Fibroblast of upper back skin (primary cell): ENCODE results near the gene FILIP1.

ENCODE experiments used
- DNase-seq: peaks from one replicate; pipeline ENCODE4 v3.0.0-alpha.2; 2013

FILIP1 gene

DNA sequence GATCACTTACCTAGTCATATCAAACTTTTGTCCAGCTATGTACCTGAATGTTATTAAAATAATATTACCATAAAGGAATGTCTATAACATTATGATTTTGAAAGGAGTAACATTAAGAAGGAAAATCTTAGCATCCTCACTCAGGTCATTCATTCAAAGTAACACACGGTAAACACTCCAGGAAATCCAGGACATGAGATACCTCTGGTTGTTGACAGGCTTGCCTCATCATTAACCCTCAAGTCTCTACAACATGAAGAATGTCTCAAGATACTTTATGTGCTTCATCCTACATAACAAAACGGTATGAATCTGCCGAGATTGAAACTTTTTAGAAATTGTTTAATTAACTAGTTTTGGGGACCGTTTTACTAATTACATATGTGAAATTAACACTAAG lies 690 bp upstream of the FILIP1 start:
- no peak for DNase-seq

DNA sequence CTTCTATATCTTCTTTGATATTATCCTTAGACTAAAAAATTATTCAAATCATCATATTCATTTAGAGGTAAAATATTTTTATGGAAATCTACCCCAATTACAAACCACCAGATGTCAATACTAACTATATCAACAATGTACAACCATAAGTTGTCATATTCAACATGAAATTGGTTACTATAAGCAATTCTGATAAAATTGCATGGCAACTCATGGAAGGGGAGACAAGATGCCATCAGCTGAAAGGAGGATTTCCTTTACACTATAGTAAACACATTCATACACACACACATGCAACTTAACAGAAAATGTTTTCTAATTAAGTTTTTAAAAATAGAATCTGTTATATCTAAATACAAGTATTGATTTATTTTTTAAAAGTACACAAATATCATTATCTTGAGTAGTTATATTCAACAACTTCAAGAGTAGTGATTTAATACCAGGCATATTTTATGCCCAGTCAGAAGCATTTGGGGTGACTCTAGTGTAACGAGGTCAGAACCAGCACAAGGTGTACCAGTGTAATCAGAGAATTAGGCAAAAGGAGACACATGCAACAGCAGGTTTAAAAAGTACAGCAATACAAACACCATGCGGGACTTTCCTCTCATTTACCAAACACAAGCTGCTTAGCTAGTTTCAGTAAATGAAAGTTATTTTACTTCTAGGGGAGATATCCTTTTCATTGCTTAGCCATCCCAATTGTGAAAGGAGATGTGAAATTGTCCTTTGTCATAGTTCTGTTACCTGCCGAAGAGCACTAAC lies 1.0 kb downstream of the FILIP1 start:
- DNase-seq = no peak

DNA sequence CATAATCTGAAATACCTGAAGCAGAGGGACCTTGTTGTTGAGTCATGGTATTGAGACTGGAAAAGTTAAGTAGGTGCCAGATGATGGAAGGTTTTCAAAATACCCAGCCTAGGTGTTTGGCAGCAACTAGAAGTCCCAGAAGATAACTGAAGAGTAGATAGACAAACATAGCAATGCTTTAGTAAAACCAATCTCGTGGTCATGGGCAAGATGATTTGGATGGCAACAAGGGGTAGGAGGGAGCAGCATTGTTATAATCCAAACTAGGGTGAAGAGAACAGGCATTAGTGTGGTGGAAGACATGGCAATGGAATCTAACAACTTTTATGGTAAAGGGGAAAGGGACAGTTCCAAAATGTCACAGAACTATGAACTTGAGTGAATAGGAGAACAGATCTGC lies 2.3 kb downstream of the FILIP1 start:
- no peak for DNase-seq

DNA sequence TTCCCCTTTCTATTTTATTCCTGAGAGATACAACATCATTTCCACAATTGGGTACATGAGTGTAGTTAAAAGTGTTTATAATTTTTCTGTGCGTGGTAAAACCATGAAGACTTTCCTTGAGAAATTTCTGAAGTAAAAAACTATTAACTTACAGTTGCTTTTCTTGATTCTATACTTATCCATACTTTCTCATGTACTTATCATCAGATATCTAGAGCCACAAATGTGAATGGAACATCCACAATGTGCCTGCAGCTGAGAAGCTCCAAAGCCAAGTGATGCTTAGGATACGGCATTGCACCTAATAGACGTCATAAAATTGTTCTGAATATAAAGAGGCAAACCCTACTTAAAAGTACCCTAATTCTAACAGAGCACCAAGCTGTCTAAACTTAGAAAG lies 2.9 kb downstream of the FILIP1 start:
- no peak for DNase-seq

DNA sequence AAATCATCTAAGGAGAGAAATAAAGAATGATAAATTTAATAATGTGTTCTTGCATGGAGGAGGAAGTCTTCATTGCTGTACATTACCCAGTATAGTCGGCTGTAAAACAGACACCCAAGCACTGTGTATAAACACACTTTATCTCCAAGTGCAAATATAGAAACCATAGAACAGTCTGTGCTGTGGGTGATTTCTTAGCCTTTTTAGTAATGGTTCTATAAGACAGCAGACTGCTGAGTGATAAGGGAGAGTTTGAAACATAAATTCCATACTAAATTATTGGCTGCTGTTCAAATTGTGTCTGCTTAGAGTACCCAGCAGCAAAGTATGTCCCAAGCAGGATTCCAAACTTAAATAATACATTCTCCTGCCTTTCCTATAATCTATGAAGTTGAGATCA lies 4.6 kb downstream of the FILIP1 start:
- peak; percentile 49 for DNase-seq

DNA sequence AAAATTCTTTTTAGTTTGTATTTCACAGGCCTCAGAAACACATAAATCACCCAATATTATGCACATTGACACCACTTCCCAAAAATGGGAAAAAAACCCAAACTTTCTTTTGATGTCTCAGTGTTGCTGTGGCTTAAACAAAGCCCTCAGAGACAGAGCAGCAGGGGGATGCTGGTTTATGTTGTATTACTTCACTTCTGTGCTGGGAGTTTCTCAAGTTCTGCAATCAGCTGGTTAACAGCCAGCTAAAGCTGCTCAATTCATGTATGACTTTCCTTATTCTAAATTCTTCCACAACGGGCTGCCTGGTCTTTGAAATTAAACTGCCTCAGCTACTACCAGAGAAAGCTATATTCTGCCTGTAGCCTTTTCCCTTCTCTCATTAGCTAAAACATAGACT lies 5.6 kb downstream of the FILIP1 start:
- DNase-seq = peak; percentile 77

DNA sequence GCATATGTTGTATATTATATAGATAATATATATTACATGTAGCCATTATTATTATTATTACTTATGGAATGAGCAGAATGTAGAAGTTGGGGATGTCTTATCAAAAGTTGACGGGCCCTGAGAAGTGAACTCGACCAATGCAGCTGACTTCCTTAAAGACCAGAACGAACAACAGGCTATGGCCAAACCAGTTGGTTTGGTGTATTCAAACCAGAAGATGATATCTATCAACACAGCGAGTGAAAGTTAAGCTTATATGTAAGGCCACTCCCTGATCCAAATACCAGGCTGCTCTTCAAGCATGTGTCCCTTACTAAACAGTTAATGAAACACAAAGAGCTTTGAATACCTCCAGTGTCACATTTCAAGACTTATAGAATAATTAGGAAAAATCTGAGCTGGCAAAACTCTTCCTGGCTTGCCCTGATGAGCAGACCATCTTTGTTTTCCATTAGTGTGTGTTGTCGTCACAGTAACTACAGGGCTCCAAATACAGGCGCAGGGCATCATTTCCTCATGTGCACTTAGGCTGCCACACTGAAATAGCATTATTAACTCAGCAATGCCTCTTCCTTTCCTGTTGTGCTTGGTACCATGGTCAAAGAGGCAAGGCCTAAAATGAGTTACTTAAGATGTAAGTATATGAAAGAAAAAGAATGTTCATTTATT lies 6.6 kb downstream of the FILIP1 start:
- DNase-seq = no peak

DNA sequence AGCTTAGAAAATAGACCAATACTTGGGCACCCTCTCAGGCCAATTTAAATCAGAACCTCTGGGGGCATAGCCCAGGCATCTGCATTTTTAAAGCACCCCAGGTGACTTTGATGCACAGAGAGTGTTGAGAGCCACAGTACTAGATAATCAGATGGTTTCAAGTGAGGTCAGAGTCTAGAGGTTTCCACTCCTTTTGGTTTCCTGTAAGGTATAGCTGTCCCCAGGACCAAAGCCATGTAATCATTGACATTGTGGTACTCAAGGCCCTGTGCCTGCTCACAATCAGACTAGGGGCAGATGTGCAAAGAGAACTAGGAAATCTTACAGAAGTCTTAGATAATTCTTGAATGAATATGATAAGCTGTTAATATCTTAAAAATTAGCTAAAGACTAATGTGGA lies 9.1 kb downstream of the FILIP1 start:
- DNase-seq = no peak

DNA sequence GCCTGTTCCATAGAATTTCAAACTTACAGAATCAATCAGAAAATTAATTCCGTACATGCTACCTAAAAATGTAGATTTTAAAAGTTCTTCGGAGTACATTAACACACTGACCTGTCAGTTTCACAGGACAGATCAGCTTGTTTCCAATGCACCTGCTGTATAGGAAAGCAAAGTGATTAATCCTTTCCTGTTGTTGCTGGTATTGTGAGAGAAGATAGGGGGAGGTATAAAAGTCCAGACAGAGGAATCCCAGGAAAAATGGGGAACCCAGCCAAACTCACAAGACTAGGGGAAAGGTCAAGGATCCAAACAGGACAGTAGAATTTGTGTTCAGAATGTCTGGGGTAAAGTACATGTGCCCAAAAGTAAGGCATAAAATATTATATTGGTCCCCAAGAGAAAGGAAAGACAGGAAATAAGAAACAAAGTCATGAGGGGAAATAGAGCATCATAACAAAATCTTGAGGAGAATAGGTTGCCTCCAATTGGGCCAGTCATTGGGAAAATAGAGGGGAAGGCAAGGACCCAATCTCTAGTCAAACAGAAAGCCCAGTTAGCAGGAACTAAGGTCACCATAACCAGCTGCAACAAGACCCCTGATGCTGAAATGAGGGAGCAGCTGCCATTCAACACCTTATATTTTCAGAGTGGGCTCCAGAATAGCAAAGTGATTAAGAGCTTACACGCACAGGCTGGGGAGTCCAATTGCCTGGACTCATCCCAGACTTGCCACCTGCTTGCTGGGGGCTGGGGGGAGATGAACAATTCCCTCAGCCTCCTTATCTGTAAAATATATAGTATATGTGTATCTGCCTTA lies 10.3 kb downstream of the FILIP1 start:
- no peak for DNase-seq

DNA sequence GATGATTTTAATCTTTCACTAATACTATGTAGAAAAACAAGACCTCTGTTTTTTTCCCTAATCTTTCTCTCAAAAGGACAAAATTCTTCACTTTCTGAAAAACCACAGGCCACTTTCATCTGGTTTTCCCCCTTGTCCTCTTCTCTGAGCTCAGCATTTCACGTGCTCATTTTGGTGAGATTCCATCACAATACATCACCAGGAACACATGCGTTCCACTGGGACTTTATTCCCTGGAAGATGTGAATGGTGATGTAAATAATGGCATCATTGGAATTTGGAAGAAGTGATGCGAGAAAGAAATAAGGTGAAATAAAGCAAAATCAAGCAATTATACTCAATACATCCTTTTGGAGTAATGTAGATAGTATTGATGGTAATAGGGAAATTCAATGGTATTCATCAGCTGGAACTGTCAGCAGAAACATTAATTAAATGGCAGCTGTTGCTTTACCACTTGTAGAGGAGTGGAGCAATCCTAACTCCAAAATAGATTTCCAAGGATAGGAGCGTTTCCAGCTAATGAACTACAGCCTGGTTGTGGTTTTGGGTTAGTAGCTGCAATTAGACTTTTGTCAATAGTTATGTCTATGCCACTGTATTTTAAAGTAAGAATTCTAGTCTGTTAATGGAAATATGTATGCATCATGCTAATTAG lies 11.5 kb downstream of the FILIP1 start:
- DNase-seq = peak; percentile 86

DNA sequence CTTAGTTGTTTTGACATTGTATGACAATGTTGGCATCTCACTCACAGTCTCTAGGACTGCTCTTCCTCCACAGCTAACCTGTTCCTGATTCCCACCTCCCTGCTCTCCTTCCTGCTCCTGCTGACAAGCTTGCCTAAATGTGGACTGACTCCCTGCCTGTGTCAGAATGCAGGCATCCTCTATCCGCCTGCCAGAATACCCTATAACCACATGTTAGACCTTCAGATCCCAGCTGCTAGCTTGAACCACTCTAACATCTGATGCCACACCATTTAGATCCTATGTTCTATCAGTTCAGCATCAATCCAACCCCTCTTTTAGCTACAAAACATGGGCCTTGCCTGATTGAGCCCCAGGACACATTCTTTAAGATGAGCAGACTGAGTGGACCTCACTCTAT lies 12.2 kb downstream of the FILIP1 start:
- peak; percentile 53 for DNase-seq

DNA sequence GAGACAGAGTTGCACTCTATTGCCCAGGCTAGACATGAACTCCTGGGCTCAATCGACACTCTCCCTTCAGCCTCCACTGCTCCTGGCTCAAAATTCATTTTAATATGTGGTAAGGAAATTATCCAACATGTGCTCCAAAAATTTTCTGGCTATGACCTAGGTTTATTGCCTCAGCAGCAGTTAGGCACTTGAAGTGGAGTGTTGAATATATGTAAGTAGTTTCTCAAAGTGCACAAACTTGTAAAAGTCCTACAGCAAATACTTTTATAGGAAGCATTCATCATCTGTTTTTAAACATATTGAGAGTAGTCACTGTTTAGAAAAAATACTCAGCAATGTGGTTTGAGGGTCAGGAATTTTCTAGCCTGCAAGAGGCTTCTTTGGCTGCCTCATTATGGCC lies 13.2 kb downstream of the FILIP1 start:
- peak; percentile 65 for DNase-seq

DNA sequence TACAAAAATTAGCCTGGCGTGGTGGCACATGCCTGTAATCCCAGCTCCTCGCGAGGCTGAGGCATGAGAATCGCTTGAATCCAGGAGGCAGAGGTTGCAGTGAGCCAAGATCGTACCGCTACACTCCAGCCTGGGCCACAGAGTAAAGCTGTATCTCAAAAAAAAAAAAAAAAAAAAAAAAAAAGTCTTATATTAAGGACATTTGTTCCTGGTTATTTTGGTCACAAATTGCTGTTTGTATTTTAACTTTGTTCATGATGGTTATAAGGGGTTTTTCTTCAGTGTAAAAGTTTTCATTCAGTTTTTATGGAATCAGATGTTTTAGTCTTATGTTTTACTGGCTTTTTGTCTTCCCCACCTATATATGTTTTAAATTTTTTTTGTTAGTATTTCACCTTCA lies 13.9 kb downstream of the FILIP1 start:
- no peak for DNase-seq

DNA sequence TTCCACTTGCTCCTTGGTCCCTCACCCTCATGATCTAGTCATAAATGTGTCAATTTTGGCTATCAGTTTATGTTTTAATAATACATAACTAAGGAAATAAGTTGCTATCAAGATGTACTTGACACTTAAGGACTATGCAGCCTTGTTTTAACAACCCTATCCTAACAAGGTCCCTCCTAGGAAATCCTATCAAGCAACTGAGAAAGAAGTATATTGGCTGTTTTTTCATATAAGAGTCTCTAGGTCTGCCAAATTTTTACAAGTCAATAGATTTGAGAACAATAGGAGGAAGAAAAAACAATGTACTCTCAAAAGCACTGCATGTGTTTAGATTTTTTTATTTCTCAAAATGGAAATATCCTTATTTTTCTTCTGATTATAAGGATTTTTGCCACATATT lies 14.7 kb downstream of the FILIP1 start:
- no peak for DNase-seq

DNA sequence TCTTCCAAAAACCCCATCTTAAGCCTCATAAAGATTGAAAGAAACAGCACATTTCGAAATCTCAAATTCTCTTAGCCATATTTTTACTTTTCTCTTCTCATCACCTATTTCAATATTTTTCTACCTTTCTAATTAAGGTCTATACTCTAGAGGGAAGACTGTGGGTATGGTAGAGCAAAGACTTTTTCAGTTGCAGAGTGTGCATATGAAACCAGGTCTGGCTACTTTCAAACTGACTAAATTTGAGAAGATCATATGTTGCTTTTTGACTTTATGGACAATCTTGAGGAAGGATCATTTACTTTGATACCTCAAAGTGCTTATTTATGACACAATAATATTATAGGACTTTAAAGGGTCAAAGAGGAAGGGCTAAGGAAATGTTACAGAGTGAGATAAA lies 20.7 kb downstream of the FILIP1 start:
- no peak for DNase-seq

DNA sequence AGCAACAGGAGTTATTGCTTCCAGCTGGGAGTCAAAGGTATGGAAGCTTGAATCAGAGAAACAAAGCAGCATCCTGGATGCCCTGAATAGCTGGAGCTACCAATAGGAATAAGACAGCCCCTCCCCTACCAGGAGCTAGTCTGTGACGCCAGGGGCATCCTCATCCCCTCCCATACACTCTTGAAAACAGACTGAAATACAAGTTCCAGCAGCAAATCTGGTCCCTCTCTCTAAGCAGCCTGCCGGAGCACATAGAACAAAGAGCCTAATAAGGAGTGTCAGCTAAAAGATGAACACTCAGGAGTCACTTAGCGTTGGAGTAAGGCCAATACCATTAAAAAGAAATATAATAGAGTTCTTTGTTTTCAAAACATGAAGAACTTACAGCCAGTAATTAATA lies 25.6 kb downstream of the FILIP1 start:
- DNase-seq = no peak

DNA sequence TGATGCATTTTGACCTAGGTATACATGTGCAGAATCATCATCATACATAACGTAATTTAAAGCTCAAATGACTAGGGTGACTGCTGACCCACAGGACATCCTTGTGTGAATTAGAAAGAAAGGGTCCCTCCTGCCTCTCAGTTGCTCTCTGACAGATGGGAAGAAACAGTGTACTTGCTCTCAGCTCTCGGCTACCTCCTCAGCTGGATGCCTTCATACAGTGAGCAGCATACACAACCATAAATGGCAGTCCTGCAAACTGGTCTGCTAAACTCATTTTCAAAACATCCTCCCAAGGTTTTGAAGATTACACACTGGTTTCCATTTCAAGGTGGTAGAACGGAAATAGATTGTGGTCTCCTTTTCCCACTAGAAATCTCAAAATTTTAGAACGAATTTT lies 26.3 kb downstream of the FILIP1 start:
- DNase-seq = no peak

DNA sequence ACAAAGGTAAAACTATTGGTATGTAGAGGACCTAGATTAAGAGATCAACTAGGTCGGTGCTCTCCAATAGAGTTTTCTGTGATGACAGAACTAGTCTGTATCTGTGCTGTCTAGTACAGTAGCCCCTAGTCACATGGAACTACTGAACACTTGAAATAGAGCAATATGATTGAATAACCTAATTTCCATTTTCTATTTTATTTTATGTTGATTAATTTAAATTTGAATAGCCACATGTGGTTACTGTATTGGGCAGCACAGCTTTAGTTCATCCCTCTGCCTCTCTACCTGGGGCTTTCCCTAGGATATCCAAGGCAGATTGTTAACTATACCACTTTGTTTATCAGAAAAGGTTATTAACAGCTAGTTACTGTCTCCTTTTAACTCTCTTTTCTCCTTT lies 27.0 kb downstream of the FILIP1 start:
- no peak for DNase-seq

DNA sequence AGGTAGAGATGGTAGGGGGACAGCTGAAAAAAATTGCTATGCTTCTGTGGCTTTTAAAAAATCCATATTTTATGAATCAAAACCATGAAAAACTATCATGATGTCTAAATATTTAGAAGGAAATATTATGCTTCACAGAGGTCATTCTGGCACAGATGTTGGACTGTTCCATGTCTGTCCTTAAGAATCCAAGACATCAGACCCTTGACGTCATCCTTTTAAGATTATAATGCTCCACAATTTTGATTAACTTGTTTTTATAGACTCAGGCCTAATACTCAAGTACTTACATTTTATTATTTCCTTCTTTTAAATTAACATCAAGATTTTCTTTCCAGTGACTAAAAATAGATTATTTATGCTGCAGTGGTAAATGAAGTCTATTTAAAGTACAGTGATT lies 29.7 kb downstream of the FILIP1 start:
- no peak for DNase-seq

DNA sequence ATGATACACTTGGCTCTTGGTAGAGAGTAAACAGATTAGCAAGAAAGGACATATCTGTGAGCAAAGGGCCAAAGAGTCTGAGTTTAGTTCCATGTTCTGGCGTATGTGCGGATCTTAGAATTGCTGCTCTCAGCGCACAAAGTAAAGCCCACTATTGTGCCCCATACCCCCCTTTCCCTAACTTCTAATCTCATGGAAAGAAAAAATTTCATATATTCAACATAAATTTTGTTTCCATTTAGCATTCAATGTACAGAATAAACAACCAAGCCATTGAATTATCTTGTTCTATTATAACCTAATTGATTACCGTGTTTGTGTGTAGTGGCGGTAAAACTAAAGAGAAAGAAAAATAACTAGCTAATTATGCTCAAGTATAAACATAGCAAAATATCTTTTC lies 30.5 kb downstream of the FILIP1 start:
- no peak for DNase-seq

DNA sequence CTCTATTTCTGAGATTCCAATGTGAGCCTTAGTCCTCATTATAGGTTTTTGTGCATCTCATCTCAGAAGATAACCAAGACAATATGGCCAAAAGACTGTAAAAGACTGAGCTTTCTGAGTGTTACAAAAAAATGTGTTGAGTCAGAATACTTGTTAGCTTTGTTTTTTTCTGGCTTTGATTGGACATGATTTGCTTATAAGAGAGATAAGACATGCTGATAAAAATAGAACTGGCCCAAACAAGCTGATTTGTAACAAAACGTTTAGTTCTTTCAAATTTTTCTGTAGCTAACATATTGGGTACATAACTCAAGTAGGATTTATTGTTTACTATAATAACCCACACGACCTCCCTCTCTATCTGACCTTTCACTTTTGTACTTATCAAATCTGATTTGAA lies 32.9 kb downstream of the FILIP1 start:
- no peak for DNase-seq

DNA sequence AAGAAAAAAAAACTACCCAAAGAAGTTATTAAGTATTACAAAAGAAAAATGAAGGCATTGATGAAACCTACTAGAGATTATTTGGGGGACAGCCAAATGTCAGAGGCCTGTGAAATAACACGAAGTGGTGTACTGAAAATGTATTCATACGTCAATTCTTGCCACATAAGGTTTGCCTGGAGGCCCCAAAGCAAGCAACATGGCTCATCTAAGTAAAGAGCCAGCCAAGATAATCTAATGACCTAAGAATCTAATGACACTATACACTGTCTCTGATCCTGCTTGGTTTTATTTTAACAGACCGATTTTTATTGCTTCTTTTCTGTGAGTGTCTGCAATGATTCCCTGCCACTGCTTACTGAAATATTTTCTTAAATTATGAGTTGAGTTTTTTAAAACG lies 34.7 kb downstream of the FILIP1 start:
- peak; percentile 54 for DNase-seq

DNA sequence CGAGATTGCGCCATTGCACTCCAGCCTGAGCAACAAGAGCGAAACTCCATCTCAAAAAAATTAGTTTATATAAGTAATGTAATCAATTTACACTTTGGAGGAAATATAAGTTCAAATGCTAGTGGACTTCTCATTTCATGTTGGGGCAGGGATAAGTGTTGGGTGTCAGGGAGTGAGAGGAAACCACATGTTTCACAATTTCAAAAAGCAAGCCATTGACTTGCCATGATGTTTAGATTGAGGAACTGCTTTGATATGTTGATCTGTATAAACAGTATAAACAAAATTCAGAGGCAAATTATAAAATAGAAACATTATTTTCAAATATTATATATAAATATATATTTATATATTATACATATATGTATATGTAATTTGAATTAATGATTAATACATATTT lies 42.7 kb downstream of the FILIP1 start:
- no peak for DNase-seq
